H1 (cell line): ENCODE results near the gene PLCH2. TPM values are rescaled to one million over a fixed set of nuclear protein-coding genes. Genes with fewer than 3 reads are reported as not detected.

Source experiments
- CTCF ChIA-PET: fragments of 300-600 bp; sonication (Branson Sonifier 250); formaldehyde crosslinking; loops from one replicate; lab custom pipeline; 2021; ENCODE audit not compliant: partially characterized antibody; lab: Charles Lee
- POLR2A ChIA-PET: fragments of 300-600 bp; sonication (Branson Sonifier 250); formaldehyde crosslinking; loops from one replicate; lab custom pipeline; 2021; ENCODE audit warnings: inconsistent platforms; ENCODE audit not compliant: partially characterized antibody; lab: Charles Lee
- DNase-seq, 2 experiments: peaks; one replicate each; pipeline versions ENCODE4 v3.0.0 to v3.0.0-alpha.2; 2010 to 2022; ENCODE audit warnings: low spot score in 2 of 2, low read depth in 1 of 2, mixed read lengths in 1 of 2
- FAIRE-seq: peaks from 2 replicates; lab custom pipeline; 2011; peaks lifted over from hg19 to GRCh38; lab: Jason Lieb, UNC
- H2AFZ ChIP-seq: 2 replicates; pipeline ENCODE4 v1.8.1; 2012; ENCODE audit warnings: low read length, inconsistent platforms
- H2AK5ac ChIP-seq: 2 replicates; pipeline ENCODE4 v1.6.1; 2013; ENCODE audit warnings: low read depth, low read length
- H2BK120ac ChIP-seq: replicated peaks from 2 replicates; pipeline ENCODE3; 2013; ENCODE audit warnings: low read depth, low read length, inconsistent platforms
- H2BK12ac ChIP-seq: 2 replicates; pipeline ENCODE4 v1.6.1; 2013; ENCODE audit warnings: low read depth, low read length
- H2BK15ac ChIP-seq: 2 replicates; pipeline ENCODE4 v1.6.1; 2013; ENCODE audit warnings: low read length
- H2BK20ac ChIP-seq: 2 replicates; pipeline ENCODE4 v1.6.1; 2013; ENCODE audit warnings: low read length
- H2BK5ac ChIP-seq: 2 replicates; pipeline ENCODE4 v1.6.1; 2013; ENCODE audit warnings: low read depth, low read length
- H3K14ac ChIP-seq: 2 replicates; pipeline ENCODE4 v1.6.1; 2013; ENCODE audit warnings: inconsistent platforms; ENCODE audit not compliant: insufficient read length
- H3K18ac ChIP-seq: 2 replicates; pipeline ENCODE4 v1.6.1; 2013; ENCODE audit warnings: low read length; ENCODE audit errors: extremely low read depth
- H3K23ac ChIP-seq: 2 replicates; pipeline ENCODE4 v1.6.1; 2013; ENCODE audit warnings: inconsistent platforms; ENCODE audit not compliant: insufficient read length
- H3K23me2 ChIP-seq: 2 replicates; pipeline ENCODE4 v1.6.1; 2013; ENCODE audit warnings: low read depth, low read length
- H3K27ac ChIP-seq: 2 replicates; pipeline ENCODE4 v1.6.1; 2011; ENCODE audit warnings: low read depth, low read length, inconsistent platforms
- H3K27me3 ChIP-seq, 4 experiments: replicated peaks in 1 of 4; 1 replicate in 1 of 4; 2 replicates in 3 of 4; pipeline versions ENCODE4 v1.6.1 to v1.8.1; 2011 to 2013; ENCODE audit warnings: low read length in 3 of 4, mild to moderate bottlenecking in 3 of 4, inconsistent platforms in 2 of 4, mixed read lengths in 2 of 4, moderate library complexity in 1 of 4; ENCODE audit not compliant: control insufficient read depth in 3 of 4, insufficient read depth in 3 of 4; ENCODE audit errors: extremely low read depth in 1 of 4
- H3K36me3 ChIP-seq, 4 experiments: 2 replicates each; pipeline versions ENCODE4 v1.6.1 to v1.8.1; 2011 to 2013; ENCODE audit warnings: mild to moderate bottlenecking in 4 of 4, low read length in 3 of 4, moderate library complexity in 2 of 4, control low read depth in 1 of 4, inconsistent platforms in 1 of 4; ENCODE audit not compliant: insufficient read depth in 4 of 4, control insufficient read depth in 2 of 4
- H3K4ac ChIP-seq: replicated peaks from 2 replicates; pipeline ENCODE3; 2013; ENCODE audit warnings: low read length, low read depth, mixed read lengths, inconsistent platforms; ENCODE audit not compliant: insufficient read length
- H3K4me1 ChIP-seq, 4 experiments: replicated peaks in 1 of 4; 1 replicate in 1 of 4; 2 replicates in 3 of 4; pipeline versions ENCODE4 v1.6.1 to v1.8.1; 2011 to 2013; ENCODE audit warnings: low read length in 3 of 4, inconsistent platforms in 2 of 4, mixed read lengths in 1 of 4; ENCODE audit not compliant: insufficient read depth in 4 of 4, control insufficient read depth in 3 of 4
- H3K4me2 ChIP-seq, 2 experiments: 2 replicates each; pipeline versions ENCODE4 v1.6.1 to v1.8.1; 2011 to 2013; ENCODE audit warnings: low read depth in 2 of 2, low read length in 2 of 2, control low read depth in 1 of 2, inconsistent platforms in 1 of 2, mild to moderate bottlenecking in 1 of 2; ENCODE audit not compliant: insufficient read depth in 1 of 2
- H3K4me3 ChIP-seq, 4 experiments: fragments of 200-600, 300-600 bp in 1 of 4; sonication (generic), shearing (Covaris generic), sonication (Bioruptor Twin) in 1 of 4; 2 replicates each; pipeline versions ENCODE4 v1.5.1 to v1.8.1; 2011 to 2016; ENCODE audit warnings: low read length in 4 of 4, low read depth in 3 of 4, control low read depth in 2 of 4, inconsistent platforms in 2 of 4, mild to moderate bottlenecking in 2 of 4, mixed read lengths in 1 of 4, moderate library complexity in 1 of 4; ENCODE audit not compliant: insufficient read depth in 2 of 4; ENCODE audit errors: extremely low read depth in 1 of 4
- H3K56ac ChIP-seq: replicated peaks from 2 replicates; pipeline ENCODE3; 2013; ENCODE audit warnings: low read depth, mild to moderate bottlenecking, mixed read lengths, low read length, inconsistent platforms; ENCODE audit not compliant: insufficient read length
- H3K79me1 ChIP-seq: 2 replicates; pipeline ENCODE4 v1.6.1; 2013; ENCODE audit warnings: low read depth, low read length, control low read depth
- H3K79me2 ChIP-seq, 2 experiments: 2 replicates each; pipeline versions ENCODE4 v1.6.1 to v1.8.1; 2012 to 2013; ENCODE audit warnings: low read length in 2 of 2, mild to moderate bottlenecking in 2 of 2, inconsistent platforms in 1 of 2; ENCODE audit not compliant: insufficient read depth in 2 of 2, control insufficient read depth in 1 of 2
- H3K9ac ChIP-seq, 4 experiments: replicated peaks in 1 of 4; 1 replicate in 1 of 4; 2 replicates in 3 of 4; pipeline versions ENCODE4 v1.6.1 to v1.8.1; 2011 to 2013; ENCODE audit warnings: low read depth in 3 of 4, low read length in 3 of 4, control low read depth in 2 of 4, mild to moderate bottlenecking in 2 of 4, moderate library complexity in 2 of 4, inconsistent platforms in 1 of 4; ENCODE audit errors: extremely low read depth in 1 of 4
- H3K9me3 ChIP-seq, 2 experiments: 2 replicates each; pipeline versions ENCODE4 v1.6.1 to v1.8.1; 2012 to 2013; ENCODE audit warnings: mild to moderate bottlenecking in 2 of 2, moderate library complexity in 2 of 2, control low read depth in 1 of 2, inconsistent platforms in 1 of 2, low read depth in 1 of 2, low read length in 1 of 2, mixed read lengths in 1 of 2; ENCODE audit not compliant: insufficient read depth in 2 of 2
- H4K20me1 ChIP-seq, 2 experiments: replicated peaks in 1 of 2; 2 replicates each; pipeline versions ENCODE3 to v1.8.1; 2011 to 2013; ENCODE audit warnings: inconsistent platforms in 2 of 2, low read length in 2 of 2, mild to moderate bottlenecking in 1 of 2; ENCODE audit not compliant: insufficient read depth in 2 of 2, control insufficient read depth in 1 of 2
- H4K5ac ChIP-seq: 2 replicates; pipeline ENCODE4 v1.6.1; 2013; ENCODE audit warnings: low read length, low read depth, mixed read lengths, inconsistent platforms; ENCODE audit not compliant: insufficient read length
- H4K8ac ChIP-seq: 2 replicates; pipeline ENCODE4 v1.8.0; 2013; ENCODE audit warnings: mild to moderate bottlenecking, moderate library complexity, low read length, inconsistent platforms; ENCODE audit not compliant: insufficient read depth; ENCODE audit errors: extremely low read depth
- H4K91ac ChIP-seq: replicated peaks from 2 replicates; pipeline ENCODE3; 2013; ENCODE audit warnings: low read length, mixed read lengths, inconsistent platforms; ENCODE audit not compliant: insufficient read length
- BCL11A ChIP-seq, 2 experiments: IDR thresholded peaks; one replicate each; pipeline ENCODE4 v1.6.1; 2011; ENCODE audit warnings: low read depth in 2 of 2, low read length in 2 of 2, mild to moderate bottlenecking in 2 of 2
- KDM5A ChIP-seq: fragments of 200-600 bp; IDR thresholded peaks from 2 replicates; pipeline ENCODE4 v1.7.1; 2012; ENCODE audit warnings: mild to moderate bottlenecking, low read length, inconsistent platforms, mixed read lengths
- SIRT6 ChIP-seq: IDR thresholded peaks from one replicate; pipeline ENCODE4 v1.7.1; 2012; ENCODE audit warnings: low read length, inconsistent platforms
- SP1 ChIP-seq: IDR thresholded peaks from 2 replicates; pipeline ENCODE4 v1.6.1; 2011; ENCODE audit warnings: low read depth, low read length
- TAF1 ChIP-seq: IDR thresholded peaks from 2 replicates; pipeline ENCODE4 v1.6.1; 2011; ENCODE audit warnings: mild to moderate bottlenecking, low read depth, low read length
- WGBS, 2 experiments: shearing (Covaris generic) in 1 of 2; methylation state at CpG; one replicate each; pipeline versions ENCODE4 v1.1.6 to v1.1.7; 2013 to 2015; ENCODE audit warnings: low lambda C conversion rate in 2 of 2, mixed read lengths in 2 of 2, inconsistent platforms in 1 of 2, low coverage in 1 of 2, missing lambda C conversion rate in 1 of 2; ENCODE audit not compliant: insufficient replicate concordance in 2 of 2, insufficient coverage in 1 of 2, insufficient read length in 1 of 2; ENCODE audit errors: extremely low coverage in 1 of 2, missing lambda C conversion rate in 1 of 2; 5-methylcytosine and 5-hydroxymethylcytosine counted together
- polyA plus RNA-seq, 7 experiments: library from polyadenylated mRNA; depleted of rRNA in 3 of 7; stranded (reverse) in 5 of 7; unstranded in 2 of 7; fragments of >200 nt in 5 of 7; fragments of 200-250 nt in 2 of 7; gene quantifications; 1 replicate in 5 of 7; 2 replicates in 1 of 7; 4 replicates in 1 of 7; pipeline versions ENCODE4 v1.2.1 to v1.2.3, GENCODE V29; 2011 to 2013; ENCODE audit warnings: missing spikeins in 2 of 7, mixed read lengths in 2 of 7
- total RNA-seq: library from RNA; stranded (reverse); fragmentation: NEBNext Ultra II Directional; extraction: Animal tissue kit (Norgen Biotek cat#: 25700); gene quantifications from 2 replicates; pipeline ENCODE4 v1.2.1, GENCODE V29; 2021
- TF ChIP-seq, protein P1 (sequence below): IDR thresholded peaks from 2 replicates; pipeline ENCODE4 v1.6.1; 2011; ENCODE audit warnings: low read depth, mild to moderate bottlenecking, low read length; ENCODE audit not compliant: insufficient read depth

PLCH2 gene
- total and polyA plus RNA-seq, 2 of the 8 experiments (the other 6 are each of a cell fraction or from before 2014, with no cell fraction given) = 0.14 to 0.19 TPM

DNA sequence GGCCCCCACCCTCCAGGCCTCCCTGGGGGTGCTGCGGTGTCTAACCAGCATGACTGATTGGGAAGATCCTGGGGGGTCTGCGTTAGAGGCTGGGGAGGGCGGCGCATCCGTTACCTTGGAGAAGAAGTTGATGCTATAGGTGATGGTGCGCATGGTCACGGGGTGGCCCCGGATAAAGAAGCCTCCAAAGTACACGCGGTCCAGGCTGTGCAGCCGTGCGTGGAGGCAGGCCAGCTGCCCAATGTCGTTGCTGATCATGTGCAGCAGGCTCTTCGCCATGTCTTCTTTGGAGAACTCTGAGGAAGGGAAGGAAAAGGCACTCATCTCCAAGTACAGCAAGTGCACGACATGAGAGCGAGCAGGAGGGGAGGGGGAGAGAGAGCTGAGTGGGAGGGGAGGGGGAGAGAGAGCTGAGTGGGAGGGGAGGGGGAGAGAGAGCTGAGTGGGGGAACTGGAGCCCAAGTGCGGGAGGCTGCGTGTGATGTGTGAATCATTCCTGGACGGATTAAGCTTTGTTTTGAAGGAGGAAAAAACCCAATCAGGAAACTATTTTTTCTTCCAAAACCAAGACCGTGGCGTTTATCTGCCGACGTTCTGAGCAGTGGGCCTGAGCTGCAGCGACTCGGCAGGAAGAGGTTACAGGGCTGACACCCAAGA lies 43.1 kb downstream of the PLCH2 start:
- Histone ChIP-seq H3K23me2 (no peaks in the 10 kb centered on the region), H3K56ac (no peak overlapping the region), H3K4ac (no peak overlapping the region), H3K23ac (no peak overlapping the region), H3K27me3 (no peaks in the 10 kb centered on the region), H3K9me3 (no peaks in the 10 kb centered on the region), H4K91ac (no peak overlapping the region), H3K14ac (no peak overlapping the region), H2BK12ac (no peak overlapping the region), H3K27ac (no peak overlapping the region), H4K8ac (no peak overlapping the region), H2AK5ac (no peak overlapping the region), H3K4me2 (no peak overlapping the region), H2BK120ac (no peak overlapping the region), H3K4me1 (peaks cover 0 to 4% (median 1%) of the 10 kb centered on the region in 4 experiments; a peak in 2 of 7 replicates), H2BK15ac (no peak overlapping the region), H3K79me2 (peaks cover 4 to 25% of the 10 kb centered on the region in 2 experiments; a peak in 2 of 4 replicates), H3K4me3 (no peak overlapping the region), H3K79me1 (peaks cover 18% of the 10 kb centered on the region), H2BK5ac (no peak overlapping the region), H4K20me1 (peaks cover 21 to 35% of the 10 kb centered on the region in 2 experiments), H3K18ac (no peak overlapping the region), H4K5ac (no peak overlapping the region), H2AFZ (no peak overlapping the region), H3K36me3 (peaks cover 18 to 54% (median 35%) of the 10 kb centered on the region in 4 experiments; a peak in 7 of 8 replicates), H2BK20ac (no peak overlapping the region), H3K9ac (no peak overlapping the region)
- CTCF ChIA-PET = interaction anchor here (0.6 to 4.6 kb wide), 10 partner anchors 9 to 973 kb away, joined by 3 to 16 read pairs (median 3); no protein-coding TSS in a partner anchor
- TF ChIP-seq, protein P1, sequence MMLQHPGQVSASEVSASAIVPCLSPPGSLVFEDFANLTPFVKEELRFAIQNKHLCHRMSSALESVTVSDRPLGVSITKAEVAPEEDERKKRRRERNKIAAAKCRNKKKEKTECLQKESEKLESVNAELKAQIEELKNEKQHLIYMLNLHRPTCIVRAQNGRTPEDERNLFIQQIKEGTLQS = no peak
- no peak for TF ChIP-seq KDM5A
- no peak for TF ChIP-seq BCL11A (IDR thresholded peaks at IDR 0.05; ENCODE audit: low read depth in 2 of 2, low read length in 2 of 2)
- TF ChIP-seq SIRT6 = no peak
- no peak for TF ChIP-seq SP1
- TF ChIP-seq TAF1 = no peak
- no peak for FAIRE-seq
- no peak for DNase-seq
- 94% methylated on average over 15 of the region's 25 CpGs; no CpG with 5 or more reads in 1 of the 2 experiments for WGBS, 2 experiments
- POLR2A ChIA-PET = interaction anchor here (0.6 to 1.5 kb wide), 4 partner anchors 13 to 266 kb away, joined by 3 to 8 read pairs (median 4); no protein-coding TSS in a partner anchor
